Measurements from ENCODE around the gene SLC29A2. TPM values are rescaled to one million over a fixed set of nuclear protein-coding genes. Genes with fewer than 3 reads are reported as not detected.
A peak's percentile ranks its signal among the peaks of the same experiment; 100 is the strongest.

The SLC29A2 gene
- total RNA-seq, 1 experiment from 2014 or later, result 39.7 TPM

DNA sequence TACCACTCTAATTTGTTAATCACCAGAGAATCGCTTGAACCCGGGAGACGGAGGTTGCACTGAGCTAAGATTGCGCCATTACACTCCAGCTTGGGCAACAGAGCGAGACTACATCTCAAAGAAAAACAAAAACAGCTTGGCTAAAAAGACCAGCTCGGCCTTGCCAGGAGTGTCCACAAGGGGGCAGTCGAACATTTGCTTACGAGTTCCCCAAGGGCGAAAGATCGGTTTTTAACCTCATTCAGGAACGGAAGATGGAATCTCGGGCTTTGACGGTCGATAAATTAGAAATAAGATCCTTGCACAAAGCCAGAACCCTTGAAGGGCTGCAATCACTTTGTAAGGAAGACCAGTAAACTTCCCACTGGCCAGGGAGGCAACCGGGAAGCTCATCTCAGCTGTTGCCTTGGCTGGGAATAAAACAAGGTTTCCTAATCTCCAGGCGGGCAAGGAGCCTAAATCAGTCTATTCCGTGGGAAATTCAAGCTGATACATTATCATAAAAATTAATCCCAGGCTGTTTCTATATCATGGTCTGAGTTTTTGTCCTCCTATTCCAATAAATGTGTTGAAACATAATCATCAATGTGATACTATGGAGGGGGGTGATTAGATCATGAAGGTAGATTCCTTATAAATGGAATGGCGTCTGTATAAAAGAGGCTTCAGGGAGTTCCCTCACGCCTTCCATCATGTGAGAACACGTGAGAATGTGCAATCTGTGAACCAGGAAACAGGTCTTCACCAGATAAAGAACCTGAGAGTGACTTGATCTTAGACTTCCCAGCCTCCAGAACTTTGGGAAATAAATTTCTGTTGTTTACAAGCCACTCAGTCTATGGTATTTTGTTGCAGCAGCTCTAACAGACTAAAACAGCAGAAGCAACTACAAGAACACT lies 14.9 kb upstream of the SLC29A2 start:
- H3K9me2 ChIP-seq (ENCODE audit: insufficient read depth), result no peaks in the 10 kb centered on the region
- no peaks in the 10 kb centered on the region for H3K79me2 ChIP-seq (ENCODE audit: insufficient read depth, low read length)
- no peaks in the 10 kb centered on the region for H3K9me3 ChIP-seq (ENCODE audit: control insufficient read depth in 1 of 2, insufficient read depth in 1 of 2, low read depth in 1 of 2, low read length in 2 of 2)
- H3K27me3 ChIP-seq (ENCODE audit: insufficient read depth, low read length), result no peaks in the 10 kb centered on the region
- peak; percentile 84 for DNase-seq (ENCODE audit: low read depth, low spot score)
- CTCF ChIA-PET, result interaction anchor here (0.6 to 10.1 kb wide), 28 partner anchors 9 to 457 kb away, joined by 3 to 121 read pairs (median 5); partner anchors contain the start of genes DPP3, MRPL11, RAB1B and RBM14
- RAD21 ChIA-PET (ENCODE audit: low non-redundant PET in 1 of 2, low total read pairs in 2 of 2, uncharacterized antibody in 2 of 2, unreplicated experiment in 2 of 2), result interaction anchor here (0.7 to 1.4 kb wide), 5 partner anchors 14 to 292 kb away, joined by 3 to 6 read pairs (median 4); no protein-coding TSS in a partner anchor
- H3K36me3 ChIP-seq (ENCODE audit: control insufficient read depth in 1 of 2, insufficient read depth in 2 of 2, low read length in 2 of 2), result no peaks in the 10 kb centered on the region
- BruUV-seq (replicated peaks), result no TSS peak
- peak overlapping the region; percentile 65 for H3K4me2 ChIP-seq (ENCODE audit: low read length)
- H3K9ac ChIP-seq (ENCODE audit: low read length), result peak overlapping the region; percentile 31
- peak overlapping the region; percentile 27 to 32 for H3K4me3 ChIP-seq (replicated peaks in 1 of 2; ENCODE audit: low read depth in 1 of 2, low read length in 2 of 2)
- ATAC-seq, result peak; percentile 71
- H2AFZ ChIP-seq (ENCODE audit: low read depth, low read length, poor library complexity, severe bottlenecking), result peak overlapping the region; percentile 79
- H3K4me1 ChIP-seq (ENCODE audit: control insufficient read depth in 1 of 2, insufficient read depth in 2 of 2, low read length in 2 of 2), result peaks cover 16 to 32% of the 10 kb centered on the region in 2 experiments; a peak in 3 of 4 replicates
- 0 out of 2 replicates have a peak overlapping the region, but pooled peaks have one; percentile 3 for H3K27ac ChIP-seq (ENCODE audit: low read depth, low read length)
- POLR2A ChIA-PET, result interaction anchor here (0.8 to 1.6 kb wide), 5 partner anchors 15 to 292 kb away, joined by 3 to 5 read pairs (median 4); partner anchors contain the start of genes BRMS1, DPP3, RBM4B and SLC29A2
- intact Hi-C loops (cut with micrococcal nuclease), result loop anchor here (5.0 kb wide), 1 partner anchor 74 kb away; no protein-coding TSS in a partner anchor
- H4K20me1 ChIP-seq (ENCODE audit: insufficient read depth), result no peaks in the 10 kb centered on the region
- TF ChIP-seq, protein P1, sequence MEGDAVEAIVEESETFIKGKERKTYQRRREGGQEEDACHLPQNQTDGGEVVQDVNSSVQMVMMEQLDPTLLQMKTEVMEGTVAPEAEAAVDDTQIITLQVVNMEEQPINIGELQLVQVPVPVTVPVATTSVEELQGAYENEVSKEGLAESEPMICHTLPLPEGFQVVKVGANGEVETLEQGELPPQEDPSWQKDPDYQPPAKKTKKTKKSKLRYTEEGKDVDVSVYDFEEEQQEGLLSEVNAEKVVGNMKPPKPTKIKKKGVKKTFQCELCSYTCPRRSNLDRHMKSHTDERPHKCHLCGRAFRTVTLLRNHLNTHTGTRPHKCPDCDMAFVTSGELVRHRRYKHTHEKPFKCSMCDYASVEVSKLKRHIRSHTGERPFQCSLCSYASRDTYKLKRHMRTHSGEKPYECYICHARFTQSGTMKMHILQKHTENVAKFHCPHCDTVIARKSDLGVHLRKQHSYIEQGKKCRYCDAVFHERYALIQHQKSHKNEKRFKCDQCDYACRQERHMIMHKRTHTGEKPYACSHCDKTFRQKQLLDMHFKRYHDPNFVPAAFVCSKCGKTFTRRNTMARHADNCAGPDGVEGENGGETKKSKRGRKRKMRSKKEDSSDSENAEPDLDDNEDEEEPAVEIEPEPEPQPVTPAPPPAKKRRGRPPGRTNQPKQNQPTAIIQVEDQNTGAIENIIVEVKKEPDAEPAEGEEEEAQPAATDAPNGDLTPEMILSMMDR (IDR thresholded peaks at IDR 0.05 in 2 of 3, conservative IDR thresholded peaks at IDR 0.05 in 1 of 3; ENCODE audit: borderline replicate concordance in 1 of 3, insufficient read depth in 1 of 3, low read depth in 2 of 3, low read length in 2 of 3), result peak; percentile 79 to 96 (median 94)
- no peak for TF ChIP-seq TCF7L2 (IDR thresholded peaks at IDR 0.05; ENCODE audit: borderline replicate concordance, extremely low read depth, insufficient read depth, insufficient read length)
- no peak for TF ChIP-seq ZFX (IDR thresholded peaks at IDR 0.05)
- TF ChIP-seq, protein P2, sequence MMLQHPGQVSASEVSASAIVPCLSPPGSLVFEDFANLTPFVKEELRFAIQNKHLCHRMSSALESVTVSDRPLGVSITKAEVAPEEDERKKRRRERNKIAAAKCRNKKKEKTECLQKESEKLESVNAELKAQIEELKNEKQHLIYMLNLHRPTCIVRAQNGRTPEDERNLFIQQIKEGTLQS (IDR thresholded peaks at IDR 0.05), result no peak
- no peak for TF ChIP-seq SIN3A (IDR thresholded peaks at IDR 0.05; ENCODE audit: low read depth)
- TF ChIP-seq SRF (IDR thresholded peaks at IDR 0.05; ENCODE audit: low read depth), result no peak
- peak; percentile 48 for TF ChIP-seq YY1 (IDR thresholded peaks at IDR 0.05; ENCODE audit: extremely low read depth, insufficient replicate concordance, low read depth, low read length)
- TF ChIP-seq POLR2AphosphoS5 (IDR thresholded peaks at IDR 0.05; ENCODE audit: low read depth, low read length), result no peak
- TF ChIP-seq POLR2A (IDR thresholded peaks at IDR 0.05; ENCODE audit: borderline replicate concordance, extremely low read depth, insufficient read depth, insufficient read length), result no peak
- TF ChIP-seq CBX3 (IDR thresholded peaks at IDR 0.05; ENCODE audit: low read depth), result peak; percentile 85
- TF ChIP-seq EGR1 (IDR thresholded peaks at IDR 0.05; ENCODE audit: low read depth), result no peak
- TF ChIP-seq RAD21 (IDR thresholded peaks at IDR 0.05; ENCODE audit: low read depth), result peak; percentile 71
- TF ChIP-seq JUND (IDR thresholded peaks at IDR 0.05), result no peak
- no peak for TF ChIP-seq ZNF274 (IDR thresholded peaks at IDR 0.05; ENCODE audit: low read depth, low read length)
- no peak for TF ChIP-seq FOSL1 (IDR thresholded peaks at IDR 0.05; ENCODE audit: low read depth)
- TF ChIP-seq, protein P3, sequence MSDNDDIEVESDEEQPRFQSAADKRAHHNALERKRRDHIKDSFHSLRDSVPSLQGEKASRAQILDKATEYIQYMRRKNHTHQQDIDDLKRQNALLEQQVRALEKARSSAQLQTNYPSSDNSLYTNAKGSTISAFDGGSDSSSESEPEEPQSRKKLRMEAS (IDR thresholded peaks at IDR 0.05), result peak; percentile 13; the same call in 1 of the 2 replicates
- TF ChIP-seq ELF1 (IDR thresholded peaks at IDR 0.05; ENCODE audit: borderline replicate concordance, low read depth), result no peak
- TF ChIP-seq CEBPB (IDR thresholded peaks at IDR 0.05; ENCODE audit: low read depth), result peak; percentile 68; the same call in 1 of the 2 replicates
- no peak for TF ChIP-seq EZH2 (IDR thresholded peaks at IDR 0.05)
- no peak for TF ChIP-seq SP1 (IDR thresholded peaks at IDR 0.05; ENCODE audit: low read depth)
- TF ChIP-seq, protein P4, sequence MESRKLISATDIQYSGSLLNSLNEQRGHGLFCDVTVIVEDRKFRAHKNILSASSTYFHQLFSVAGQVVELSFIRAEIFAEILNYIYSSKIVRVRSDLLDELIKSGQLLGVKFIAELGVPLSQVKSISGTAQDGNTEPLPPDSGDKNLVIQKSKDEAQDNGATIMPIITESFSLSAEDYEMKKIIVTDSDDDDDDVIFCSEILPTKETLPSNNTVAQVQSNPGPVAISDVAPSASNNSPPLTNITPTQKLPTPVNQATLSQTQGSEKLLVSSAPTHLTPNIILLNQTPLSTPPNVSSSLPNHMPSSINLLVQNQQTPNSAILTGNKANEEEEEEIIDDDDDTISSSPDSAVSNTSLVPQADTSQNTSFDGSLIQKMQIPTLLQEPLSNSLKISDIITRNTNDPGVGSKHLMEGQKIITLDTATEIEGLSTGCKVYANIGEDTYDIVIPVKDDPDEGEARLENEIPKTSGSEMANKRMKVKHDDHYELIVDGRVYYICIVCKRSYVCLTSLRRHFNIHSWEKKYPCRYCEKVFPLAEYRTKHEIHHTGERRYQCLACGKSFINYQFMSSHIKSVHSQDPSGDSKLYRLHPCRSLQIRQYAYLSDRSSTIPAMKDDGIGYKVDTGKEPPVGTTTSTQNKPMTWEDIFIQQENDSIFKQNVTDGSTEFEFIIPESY (IDR thresholded peaks at IDR 0.05; ENCODE audit: extremely low read depth, insufficient replicate concordance, low read length), result no peak

Data from HCT116 (cell line).